GM19035 (cell line): Measurements from ENCODE around the gene BEST2.

Experiments
- ATAC-seq: cut with Tn5 transposase; IDR thresholded peaks from one replicate; pipeline ENCODE4 v1.9.1; 2021; ENCODE audit not compliant: unreplicated experiment

The BEST2 gene

GRCh38 chr19:12766051-12766521, 14.5 kb downstream of the BEST2 start:
- no peak for ATAC-seq

- no peak for ATAC-seq
Measured at GRCh38 chr19:12767150-12767549, 15.6 kb downstream of the BEST2 start.

GRCh38 chr19:12767666-12768065, 16.1 kb downstream of the BEST2 start:
- no peak for ATAC-seq

GRCh38 chr19:12769689-12770088, 18.1 kb downstream of the BEST2 start:
- ATAC-seq, result no peak

GRCh38 chr19:12770922-12771321, 19.3 kb downstream of the BEST2 start:
- ATAC-seq, result no peak

GRCh38 chr19:12772323-12772722, 20.7 kb downstream of the BEST2 start:
- no peak for ATAC-seq

GRCh38 chr19:12773571-12773970, 22.0 kb downstream of the BEST2 start:
- no peak for ATAC-seq

GRCh38 chr19:12774588-12775555, 23.3 kb downstream of the BEST2 start, which contains the start of gene HOOK2:
HOOK2 (minus strand) TSS chr19:12775552; CDS start chr19:12775449, 103 bp downstream.
- peak; percentile 19 for ATAC-seq

GRCh38 chr19:12777217-12778016, 25.8 kb downstream of the BEST2 start:
- peak; percentile 38 for ATAC-seq

- ATAC-seq, result no peak
Measured at GRCh38 chr19:12778017-12778904, 26.7 kb downstream of the BEST2 start.

GRCh38 chr19:12778905-12779161, 27.2 kb downstream of the BEST2 start:
- ATAC-seq, result no peak

- ATAC-seq, result no peak
Measured at GRCh38 chr19:12779162-12779993, 27.8 kb downstream of the BEST2 start.

GRCh38 chr19:12782174-12782423, 30.5 kb downstream of the BEST2 start:
- peak; percentile 9 for ATAC-seq

- peak; percentile 36 for ATAC-seq
Measured at GRCh38 chr19:12782424-12783290, 31.1 kb downstream of the BEST2 start.

- ATAC-seq, result no peak
Measured at GRCh38 chr19:12783291-12783848, 31.8 kb downstream of the BEST2 start.

GRCh38 chr19:12783849-12784393, 32.3 kb downstream of the BEST2 start:
- no peak for ATAC-seq

- no peak for ATAC-seq
Measured at GRCh38 chr19:12784394-12784870, 32.8 kb downstream of the BEST2 start.

GRCh38 chr19:12784871-12785430, 33.4 kb downstream of the BEST2 start:
- no peak for ATAC-seq
